Ureter (tissue), 1 donor: Measurements from ENCODE around the gene NTMT1. TPM values are rescaled to one million over a fixed set of nuclear protein-coding genes. Genes with fewer than 3 reads are reported as not detected.

ENCODE experiments used
- DNase-seq: peaks from one replicate; pipeline ENCODE4 v3.0.0-alpha.2; 2020; ENCODE audit warnings: low spot score
- total RNA-seq: library from RNA; stranded (reverse); gene quantifications from one replicate; pipeline ENCODE4 v1.2.4, GENCODE V29; 2023
- donor health status: DM: yes; HTN: yes; CAD: no.

Gene NTMT1
- total RNA-seq, 1 donor from 2014 or later: 31.2 TPM

- peak; percentile 82 for DNase-seq
Measured at GRCh38 chr9:129597355-129598088, 28.4 kb upstream of the NTMT1 start.

GRCh38 chr9:129598089-129598596 lies 27.8 kb upstream of the NTMT1 start:
- DNase-seq: no peak

- no peak for DNase-seq
Measured at GRCh38 chr9:129601082-129601674, 24.8 kb upstream of the NTMT1 start.

- DNase-seq: no peak
Measured at GRCh38 chr9:129602598-129603415, 23.2 kb upstream of the NTMT1 start.

GRCh38 chr9:129604056-129604765 lies 21.8 kb upstream of the NTMT1 start:
- DNase-seq: no peak

GRCh38 chr9:129604766-129605163 lies 21.2 kb upstream of the NTMT1 start:
- no peak for DNase-seq

GRCh38 chr9:129606161-129607026 lies 19.6 kb upstream of the NTMT1 start:
- DNase-seq: no peak

GRCh38 chr9:129607027-129607387 lies 19.0 kb upstream of the NTMT1 start:
- DNase-seq: no peak

- no peak for DNase-seq
Measured at GRCh38 chr9:129608561-129609481, 17.1 kb upstream of the NTMT1 start.

GRCh38 chr9:129609486-129610212 lies 16.3 kb upstream of the NTMT1 start:
- peak; percentile 78 for DNase-seq

GRCh38 chr9:129610213-129610472 lies 15.8 kb upstream of the NTMT1 start:
- DNase-seq: no peak

GRCh38 chr9:129610473-129611306 lies 15.3 kb upstream of the NTMT1 start:
- DNase-seq: peak; percentile 84

GRCh38 chr9:129611307-129611800 lies 14.6 kb upstream of the NTMT1 start:
- DNase-seq: no peak

GRCh38 chr9:129612123-129612522 lies 13.8 kb upstream of the NTMT1 start:
- no peak for DNase-seq

- no peak for DNase-seq
Measured at GRCh38 chr9:129612815-129613519, 13.0 kb upstream of the NTMT1 start.

GRCh38 chr9:129613520-129614175 lies 12.3 kb upstream of the NTMT1 start:
- DNase-seq: no peak

GRCh38 chr9:129614932-129615331 lies 11.0 kb upstream of the NTMT1 start:
- no peak for DNase-seq
